DOHH2 (cell line): Measurements from ENCODE around the gene B4GALT2.

Source experiments
- H3F3A ChIP-seq: fragments of 200-600 bp; sonication (generic), shearing (Covaris generic); 2 replicates; pipeline ENCODE4 v1.6.0; 2016; ENCODE audit warnings: antibody characterized with exemption, mild to moderate bottlenecking; ENCODE audit not compliant: control insufficient read depth, insufficient read depth
- H3K27ac ChIP-seq: fragments of 200-600 bp; sonication (generic); 2 replicates; pipeline ENCODE4 v1.5.1; 2014; ENCODE audit warnings: low read depth, mild to moderate bottlenecking, low read length, moderate library complexity
- H3K27me3 ChIP-seq: fragments of 200-600 bp; sonication (generic); 2 replicates; pipeline ENCODE4 v1.6.1; 2014; ENCODE audit warnings: mild to moderate bottlenecking, low read length, mixed read lengths; ENCODE audit not compliant: control insufficient read depth
- H3K36me3 ChIP-seq: fragments of 200-600 bp; sonication (generic); 2 replicates; pipeline ENCODE4 v1.6.1; 2014; ENCODE audit warnings: mild to moderate bottlenecking, low read length, moderate library complexity, mixed read lengths; ENCODE audit not compliant: control insufficient read depth
- H3K4me1 ChIP-seq: fragments of 200-600 bp; sonication (generic); 2 replicates; pipeline ENCODE4 v1.6.1; 2014; ENCODE audit warnings: mild to moderate bottlenecking, low read length, mixed read lengths; ENCODE audit not compliant: control insufficient read depth
- H3K4me2 ChIP-seq: fragments of 200-600 bp; sonication (generic); 2 replicates; pipeline ENCODE4 v1.6.0; 2014; ENCODE audit warnings: mild to moderate bottlenecking, low read length, moderate library complexity
- H3K4me3 ChIP-seq: fragments of 200-600 bp; sonication (generic); 2 replicates; pipeline ENCODE4 v1.5.1; 2014; ENCODE audit warnings: mild to moderate bottlenecking, low read length, mixed read lengths
- H3K79me2 ChIP-seq: fragments of 200-600 bp; sonication (generic); 2 replicates; pipeline ENCODE4 v1.6.1; 2014; ENCODE audit warnings: mild to moderate bottlenecking, low read length, mixed read lengths; ENCODE audit not compliant: control insufficient read depth
- H3K9me2 ChIP-seq: fragments of 200-600 bp; sonication (generic); replicated peaks from 2 replicates; pipeline ENCODE4 v1.6.1; 2014; ENCODE audit warnings: mild to moderate bottlenecking, low read length, mixed read lengths; ENCODE audit not compliant: control insufficient read depth
- H3K9me3 ChIP-seq: fragments of 200-600 bp; sonication (generic); 2 replicates; pipeline ENCODE4 v1.6.1; 2014; ENCODE audit warnings: antibody characterized with exemption, low read length, mixed read lengths; ENCODE audit not compliant: control insufficient read depth, insufficient read depth
- H4K20me1 ChIP-seq: fragments of 200-600 bp; sonication (generic); 2 replicates; pipeline ENCODE4 v1.6.0; 2014; ENCODE audit warnings: low read depth, mild to moderate bottlenecking, antibody characterized with exemption, low read length, moderate library complexity; ENCODE audit not compliant: control insufficient read depth, insufficient read depth
- CTCF ChIP-seq: fragments of 200-600 bp; sonication (generic); IDR thresholded peaks from one replicate; pipeline ENCODE4 v1.5.1; 2014; ENCODE audit warnings: antibody characterized with exemption, mild to moderate bottlenecking, low read depth, low read length; ENCODE audit not compliant: poor library complexity, severe bottlenecking
- EZH2phosphoT487 ChIP-seq: fragments of 200-600 bp; sonication (generic); IDR thresholded peaks from 2 replicates; pipeline ENCODE4 v1.6.1; 2017; ENCODE audit warnings: borderline replicate concordance, mild to moderate bottlenecking, antibody characterized with exemption, low read length, moderate library complexity, mixed read lengths

Gene B4GALT2

GRCh38 chr1:44015206-44015605 lies 36.2 kb downstream of the B4GALT2 start:
- no peaks in the 10 kb centered on the region for H3K4me1 ChIP-seq
- H3K27ac ChIP-seq = no peak overlapping the region
- TF ChIP-seq EZH2phosphoT487 = no peak
- no peak for TF ChIP-seq CTCF

GRCh38 chr1:44016041-44016889 lies 37.3 kb downstream of the B4GALT2 start:
- Histone ChIP-seq H3K27ac (no peak overlapping the region), H3K79me2 (no peaks in the 10 kb centered on the region), H4K20me1 (no peaks in the 10 kb centered on the region), H3K4me3 (no peak overlapping the region), H3F3A (no peaks in the 10 kb centered on the region), H3K9me2 (no peaks in the 10 kb centered on the region), H3K4me2 (no peak overlapping the region), H3K9me3 (no peaks in the 10 kb centered on the region), H3K27me3 (peaks cover 3% of the 10 kb centered on the region; the same call in 1 of the 2 replicates), H3K4me1 (no peaks in the 10 kb centered on the region), H3K36me3 (no peaks in the 10 kb centered on the region)
- TF ChIP-seq CTCF (no peak), EZH2phosphoT487 (no peak)

More at GRCh38 chr1:44015206-44015605, 36.2 kb downstream of the B4GALT2 start:
- no peaks in the 10 kb centered on the region for H3K9me3 ChIP-seq
- no peak overlapping the region for H3K4me2 ChIP-seq
- peaks cover 3% of the 10 kb centered on the region; the same call in 1 of the 2 replicates for H3K27me3 ChIP-seq
- H3K4me3 ChIP-seq = no peak overlapping the region
- no peaks in the 10 kb centered on the region for H3K9me2 ChIP-seq
- H4K20me1 ChIP-seq = no peaks in the 10 kb centered on the region
- H3K79me2 ChIP-seq = no peaks in the 10 kb centered on the region
- no peaks in the 10 kb centered on the region for H3F3A ChIP-seq
- no peaks in the 10 kb centered on the region for H3K36me3 ChIP-seq

GRCh38 chr1:44016890-44017400 lies 37.9 kb downstream of the B4GALT2 start:
- TF ChIP-seq EZH2phosphoT487 (no peak), CTCF (no peak)

More at GRCh38 chr1:44016890-44017400, 37.9 kb downstream of the B4GALT2 start:
- H3K4me3 ChIP-seq = no peak overlapping the region
- H3K27ac ChIP-seq = no peak overlapping the region
- H3K4me1 ChIP-seq = no peaks in the 10 kb centered on the region
- no peaks in the 10 kb centered on the region for H4K20me1 ChIP-seq
- no peaks in the 10 kb centered on the region for H3K9me3 ChIP-seq
- H3K36me3 ChIP-seq = no peaks in the 10 kb centered on the region
- H3K79me2 ChIP-seq = no peaks in the 10 kb centered on the region
- peaks cover 3% of the 10 kb centered on the region; the same call in 1 of the 2 replicates for H3K27me3 ChIP-seq
- no peak overlapping the region for H3K4me2 ChIP-seq
- H3F3A ChIP-seq = no peaks in the 10 kb centered on the region
- H3K9me2 ChIP-seq = no peaks in the 10 kb centered on the region
